Kidney (tissue), 14 donors: ENCODE measurements around the gene FXR1. TPM values are rescaled to one million over a fixed set of nuclear protein-coding genes. Genes with fewer than 3 reads are reported as not detected.

Source experiments
- DNase-seq, 5 donors: peaks; one replicate each; pipeline ENCODE4 v3.0.0-alpha.2; 2013 to 2020
- FAIRE-seq: peaks from 2 replicates; lab custom pipeline; 2012; peaks lifted over from hg19 to GRCh38; lab: Jason Lieb, UNC
- H3K27ac ChIP-seq, 2 donors: one replicate each; pipeline ENCODE4 v1.7.0; 2013; ENCODE audit warnings: low read depth in 2 of 2, low read length in 2 of 2, inconsistent platforms in 1 of 2
- H3K27me3 ChIP-seq: one replicate; pipeline ENCODE4 v1.7.1; 2013; ENCODE audit warnings: low read length, inconsistent platforms; ENCODE audit not compliant: control insufficient read depth, insufficient read depth
- H3K36me3 ChIP-seq, 3 donors: one replicate each; pipeline versions ENCODE4 v1.7.0 to v1.7.1; 2013; ENCODE audit warnings: low read length in 3 of 3, control low read depth in 1 of 3, inconsistent platforms in 1 of 3; ENCODE audit not compliant: insufficient read depth in 3 of 3, control insufficient read depth in 2 of 3
- H3K4me1 ChIP-seq, 3 donors: one replicate each; pipeline versions ENCODE4 v1.7.0 to v1.7.1; 2013; ENCODE audit warnings: low read length in 3 of 3, inconsistent platforms in 1 of 3, low read depth in 1 of 3; ENCODE audit not compliant: control insufficient read depth in 2 of 3, insufficient read depth in 2 of 3
- H3K4me3 ChIP-seq, 3 donors: one replicate each; pipeline versions ENCODE4 v1.7.0 to v1.8.1; 2013; ENCODE audit warnings: low read length in 3 of 3, control low read depth in 1 of 3, inconsistent platforms in 1 of 3
- H3K9ac ChIP-seq, 3 donors: one replicate each; pipeline versions ENCODE4 v1.7.0 to v1.7.1; 2013; ENCODE audit warnings: low read length in 3 of 3, control low read depth in 1 of 3, inconsistent platforms in 1 of 3
- H3K9me3 ChIP-seq, 3 donors: one replicate each; pipeline versions ENCODE4 v1.7.0 to v1.7.1; 2013; ENCODE audit warnings: low read length in 3 of 3, control low read depth in 1 of 3, inconsistent platforms in 1 of 3; ENCODE audit not compliant: control insufficient read depth in 2 of 3, insufficient read depth in 1 of 3
- intact Hi-C: fragments of 100-400 bp; cut with DNase I; formaldehyde crosslinking; loops from one replicate; pipeline ENCODE4 v1.11.1; 2022
- polyA plus RNA-seq: library from polyadenylated mRNA; stranded (reverse); fragments of 350-450 nt; fragmentation: Illumina TruSeq; extraction: RNeasy Lipid Tissue Mini Kit (QIAGEN cat#74804); gene quantifications from one replicate; pipeline ENCODE4 v1.2.3, GENCODE V29; 2014; ENCODE audit warnings: low read depth, low replicate concordance; ENCODE audit not compliant: insufficient read depth
- total RNA-seq: library from RNA; stranded (reverse); fragmentation: NEBNext Ultra II Directional; extraction: Animal tissue kit (Norgen Biotek cat#: 25700); gene quantifications from one replicate; pipeline ENCODE4 v1.2.1, GENCODE V29; 2021
- TF ChIP-seq, protein P1 (sequence below): IDR thresholded peaks from 3 replicates; pipeline ENCODE4 v1.5.1; 2012; ENCODE audit warnings: mild to moderate bottlenecking, moderate library complexity, borderline replicate concordance; ENCODE audit not compliant: insufficient read depth; ENCODE audit errors: extremely low read depth
- donor health status: control.
- donor health status: control.
- donor health status: control.
- donor health status: control.
- donor health status: control.
- donor health status: DM: yes; HTN: yes; CAD: no.
- donor health status: Normal renal cell carcinoma (clear cell type).

FXR1 gene
- total and polyA plus RNA-seq, 2 donors from 2014 or later = 64.3 to 96.8 TPM

DNA sequence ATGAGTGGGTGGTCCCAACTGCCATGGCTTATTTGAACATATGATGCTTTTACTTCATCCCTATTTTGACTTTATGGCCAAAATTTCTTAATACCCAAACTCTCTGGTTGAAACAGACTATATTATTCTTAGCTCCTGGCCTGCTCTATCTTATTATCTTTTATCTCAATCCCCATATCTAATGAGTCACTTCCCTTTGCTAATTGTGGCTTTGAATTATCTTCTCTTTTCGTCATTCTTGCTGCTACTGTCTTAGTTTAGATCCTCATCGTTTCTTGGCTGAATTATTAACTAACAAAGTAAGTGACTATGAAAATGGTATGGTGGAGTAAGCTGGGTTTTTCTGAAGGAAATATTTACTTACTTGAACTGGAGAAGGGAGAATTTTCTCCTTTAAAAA lies 105.2 kb downstream of the FXR1 start:
- FAIRE-seq (no peak), DNase-seq (no peak)
- intact Hi-C loops = no loop called here
- H3K4me1 ChIP-seq = no peaks in the 10 kb centered on the region
- no peaks in the 10 kb centered on the region for H3K9me3 ChIP-seq
- H3K4me3 ChIP-seq = no peak overlapping the region
- no peaks in the 10 kb centered on the region for H3K36me3 ChIP-seq
- no peak overlapping the region for H3K27ac ChIP-seq
- TF ChIP-seq, protein P1, sequence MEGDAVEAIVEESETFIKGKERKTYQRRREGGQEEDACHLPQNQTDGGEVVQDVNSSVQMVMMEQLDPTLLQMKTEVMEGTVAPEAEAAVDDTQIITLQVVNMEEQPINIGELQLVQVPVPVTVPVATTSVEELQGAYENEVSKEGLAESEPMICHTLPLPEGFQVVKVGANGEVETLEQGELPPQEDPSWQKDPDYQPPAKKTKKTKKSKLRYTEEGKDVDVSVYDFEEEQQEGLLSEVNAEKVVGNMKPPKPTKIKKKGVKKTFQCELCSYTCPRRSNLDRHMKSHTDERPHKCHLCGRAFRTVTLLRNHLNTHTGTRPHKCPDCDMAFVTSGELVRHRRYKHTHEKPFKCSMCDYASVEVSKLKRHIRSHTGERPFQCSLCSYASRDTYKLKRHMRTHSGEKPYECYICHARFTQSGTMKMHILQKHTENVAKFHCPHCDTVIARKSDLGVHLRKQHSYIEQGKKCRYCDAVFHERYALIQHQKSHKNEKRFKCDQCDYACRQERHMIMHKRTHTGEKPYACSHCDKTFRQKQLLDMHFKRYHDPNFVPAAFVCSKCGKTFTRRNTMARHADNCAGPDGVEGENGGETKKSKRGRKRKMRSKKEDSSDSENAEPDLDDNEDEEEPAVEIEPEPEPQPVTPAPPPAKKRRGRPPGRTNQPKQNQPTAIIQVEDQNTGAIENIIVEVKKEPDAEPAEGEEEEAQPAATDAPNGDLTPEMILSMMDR = no peak
- no peak overlapping the region for H3K9ac ChIP-seq
- no peaks in the 10 kb centered on the region for H3K27me3 ChIP-seq

DNA sequence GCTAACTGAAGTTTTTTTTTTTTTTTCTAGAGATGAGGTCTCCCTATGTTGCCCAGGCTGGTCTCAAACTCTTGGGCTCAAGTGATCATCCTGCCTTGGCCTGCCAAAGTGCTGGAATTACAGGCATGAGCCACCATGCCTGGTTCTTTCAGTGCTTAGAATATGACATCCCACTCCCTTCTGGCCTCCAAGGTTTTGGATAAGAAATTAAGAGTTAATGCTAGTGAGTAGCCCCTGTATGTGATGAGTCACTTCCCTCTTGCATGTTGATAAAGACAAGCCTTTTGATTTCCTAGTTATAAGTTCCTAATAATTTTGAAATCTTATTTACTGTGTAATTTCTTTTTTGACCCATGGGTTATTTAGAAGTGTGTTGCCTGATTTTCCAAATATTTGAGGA lies 112.7 kb downstream of the FXR1 start:
- intact Hi-C loops = no loop called here
- no peak for DNase-seq

DNA sequence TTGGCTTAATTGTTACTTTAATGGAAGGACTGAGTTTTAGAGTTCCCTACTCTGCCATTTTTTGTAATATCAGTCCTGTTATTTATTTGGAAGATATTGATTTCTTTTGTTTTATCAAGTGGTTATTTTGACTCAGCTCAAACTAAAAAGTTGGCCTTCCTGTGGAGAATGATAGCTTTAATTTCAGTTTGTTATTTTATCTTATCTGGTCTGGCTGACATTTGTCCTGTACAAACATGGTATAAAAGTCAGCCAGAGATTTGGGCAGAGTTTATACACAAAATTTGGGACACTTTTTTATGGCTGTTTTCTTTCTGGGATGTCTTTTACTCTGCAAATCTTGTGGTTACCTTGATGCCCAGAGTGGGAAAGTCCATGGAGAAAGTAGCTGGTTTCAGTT lies 118.5 kb downstream of the FXR1 start:
- FAIRE-seq = no peak
- intact Hi-C loops = no loop called here

More for the DNA sequence above, 112.7 kb downstream of the FXR1 start:
- TF ChIP-seq, protein P1 = no peak
- H3K27ac ChIP-seq = no peak overlapping the region
- no peaks in the 10 kb centered on the region for H3K4me1 ChIP-seq
- H3K36me3 ChIP-seq = no peaks in the 10 kb centered on the region
- FAIRE-seq = no peak
- H3K9ac ChIP-seq = no peak overlapping the region
- no peak overlapping the region for H3K4me3 ChIP-seq
- peaks cover 0 to 3% (median 0%) of the 10 kb centered on the region in 3 donors for H3K9me3 ChIP-seq
- H3K27me3 ChIP-seq = no peaks in the 10 kb centered on the region

More for the DNA sequence above, 118.5 kb downstream of the FXR1 start:
- Histone ChIP-seq H3K9ac (no peak overlapping the region), H3K36me3 (no peaks in the 10 kb centered on the region), H3K9me3 (no peaks in the 10 kb centered on the region), H3K4me1 (no peaks in the 10 kb centered on the region), H3K27ac (no peak overlapping the region), H3K27me3 (no peaks in the 10 kb centered on the region), H3K4me3 (no peak overlapping the region)
- no peak for DNase-seq
- TF ChIP-seq, protein P1 = no peak

Other genes with a start within 250 kb of the FXR1 start
- 0.60 TPM for gene CCDC39, start 233.2 kb upstream of the FXR1 start, total RNA-seq
- not detected for gene CCDC39, start 233.2 kb upstream of the FXR1 start, polyA plus RNA-seq
- gene DNAJC19, start 77.1 kb downstream of the FXR1 start, total RNA-seq = 48.4 TPM
- 120 TPM for gene DNAJC19, start 77.1 kb downstream of the FXR1 start, polyA plus RNA-seq